ENCODE results near the gene CGAS. TPM values are rescaled to one million over a fixed set of nuclear protein-coding genes. Genes with fewer than 3 reads are reported as not detected.

The CGAS gene
- total RNA-seq, 1 experiment from 2014 or later = 4.6 TPM

GRCh38 chr6:73477407-73477806 lies 25.3 kb upstream of the CGAS start:
- Histone ChIP-seq H3K27me3 (replicated peaks; ENCODE audit: insufficient read depth, low read depth, low read length, poor library complexity) (no peaks in the 10 kb centered on the region), H3K9me3 (ENCODE audit: low read depth, low read length, poor library complexity, severe bottlenecking) (no peaks in the 10 kb centered on the region), H3K4me1 (ENCODE audit: insufficient read depth, low read length, poor library complexity, severe bottlenecking) (no peaks in the 10 kb centered on the region), H3K36me3 (ENCODE audit: insufficient read depth, low read length, poor library complexity, severe bottlenecking) (peaks cover 49% of the 10 kb centered on the region), H3K27ac (ENCODE audit: low read depth, low read length, poor library complexity, severe bottlenecking) (no peak overlapping the region), H3K4me3 (ENCODE audit: low read depth, low read length, poor library complexity, severe bottlenecking) (no peak overlapping the region)
- no TSS peak for BruUV-seq (replicated peaks)
- CTCF ChIA-PET = no interaction called here
- no peak for DNase-seq (ENCODE audit: low spot score)
- intact Hi-C loops (cut with micrococcal nuclease; ENCODE audit: unreplicated experiment) = no loop called here
- POLR2A ChIA-PET (ENCODE audit: low non-redundant PET) = interaction anchor here (0.6 kb wide), 1 partner anchor 1073 kb away, joined by 3 read pairs; no protein-coding TSS in a partner anchor
- TF ChIP-seq EZH2 (IDR thresholded peaks at IDR 0.05; ENCODE audit: borderline replicate concordance, low read depth, low read length, poor library complexity, severe bottlenecking) (no peak), CTCF (conservative IDR thresholded peaks at IDR 0.05; ENCODE audit: low read depth, low read length) (no peak)

GRCh38 chr6:73476723-73477122 lies 24.6 kb upstream of the CGAS start:
- POLR2A ChIA-PET (ENCODE audit: low non-redundant PET) = no interaction called here
- H3K27ac ChIP-seq (ENCODE audit: low read depth, low read length, poor library complexity, severe bottlenecking) = no peak overlapping the region
- H3K4me3 ChIP-seq (ENCODE audit: low read depth, low read length, poor library complexity, severe bottlenecking) = no peak overlapping the region
- no peaks in the 10 kb centered on the region for H3K27me3 ChIP-seq (replicated peaks; ENCODE audit: insufficient read depth, low read depth, low read length, poor library complexity)
- CTCF ChIA-PET = no interaction called here
- no peaks in the 10 kb centered on the region for H3K4me1 ChIP-seq (ENCODE audit: insufficient read depth, low read length, poor library complexity, severe bottlenecking)
- no TSS peak for BruUV-seq (replicated peaks)
- intact Hi-C loops (cut with micrococcal nuclease; ENCODE audit: unreplicated experiment) = no loop called here
- H3K9me3 ChIP-seq (ENCODE audit: low read depth, low read length, poor library complexity, severe bottlenecking) = no peaks in the 10 kb centered on the region
- DNase-seq (ENCODE audit: low spot score) = no peak
- TF ChIP-seq CTCF (conservative IDR thresholded peaks at IDR 0.05; ENCODE audit: low read depth, low read length) (no peak), EZH2 (IDR thresholded peaks at IDR 0.05; ENCODE audit: borderline replicate concordance, low read depth, low read length, poor library complexity, severe bottlenecking) (no peak)
- H3K36me3 ChIP-seq (ENCODE audit: insufficient read depth, low read length, poor library complexity, severe bottlenecking) = peaks cover 46% of the 10 kb centered on the region

- no peaks in the 10 kb centered on the region for H3K4me1 ChIP-seq (ENCODE audit: insufficient read depth, low read length, poor library complexity, severe bottlenecking)
- intact Hi-C loops (cut with micrococcal nuclease; ENCODE audit: unreplicated experiment) = no loop called here
- no peak overlapping the region for H3K4me3 ChIP-seq (ENCODE audit: low read depth, low read length, poor library complexity, severe bottlenecking)
- no peak for TF ChIP-seq CTCF (conservative IDR thresholded peaks at IDR 0.05; ENCODE audit: low read depth, low read length)
- TF ChIP-seq EZH2 (IDR thresholded peaks at IDR 0.05; ENCODE audit: borderline replicate concordance, low read depth, low read length, poor library complexity, severe bottlenecking) = no peak
- H3K9me3 ChIP-seq (ENCODE audit: low read depth, low read length, poor library complexity, severe bottlenecking) = no peaks in the 10 kb centered on the region
- POLR2A ChIA-PET (ENCODE audit: low non-redundant PET) = no interaction called here
- BruUV-seq (replicated peaks) = no TSS peak
- no peak for DNase-seq (ENCODE audit: low spot score)
- H3K27me3 ChIP-seq (replicated peaks; ENCODE audit: insufficient read depth, low read depth, low read length, poor library complexity) = no peaks in the 10 kb centered on the region
- no peak overlapping the region for H3K27ac ChIP-seq (ENCODE audit: low read depth, low read length, poor library complexity, severe bottlenecking)
- CTCF ChIA-PET = no interaction called here
- peaks cover 39% of the 10 kb centered on the region for H3K36me3 ChIP-seq (ENCODE audit: insufficient read depth, low read length, poor library complexity, severe bottlenecking)
These were observed 19.7 kb upstream of the CGAS start for GRCh38 chr6:73471686-73472290.
